ENCODE measurements around the gene LRPAP1.

DNA sequence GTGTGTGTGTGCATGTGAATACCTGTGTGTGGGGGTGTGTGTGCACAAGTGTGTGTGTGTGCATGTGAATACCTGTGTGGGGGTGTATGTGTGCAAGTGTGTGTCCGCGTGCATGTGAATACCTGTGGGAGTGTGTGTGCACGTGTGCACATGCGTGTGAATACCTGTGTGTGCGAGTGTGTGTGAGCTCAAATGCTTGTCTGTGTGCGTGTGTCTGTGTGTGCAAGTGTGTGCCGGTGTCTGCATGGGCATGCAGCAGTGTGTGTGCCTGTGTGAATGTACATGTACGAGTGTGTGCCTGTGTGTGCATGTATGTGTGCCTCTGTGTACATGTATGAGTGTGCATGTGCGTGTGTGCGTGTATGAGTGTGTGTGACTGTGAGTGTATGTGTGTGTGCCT, 64.1 kb downstream of the LRPAP1 start:
- TF ChIP-seq, protein P1, sequence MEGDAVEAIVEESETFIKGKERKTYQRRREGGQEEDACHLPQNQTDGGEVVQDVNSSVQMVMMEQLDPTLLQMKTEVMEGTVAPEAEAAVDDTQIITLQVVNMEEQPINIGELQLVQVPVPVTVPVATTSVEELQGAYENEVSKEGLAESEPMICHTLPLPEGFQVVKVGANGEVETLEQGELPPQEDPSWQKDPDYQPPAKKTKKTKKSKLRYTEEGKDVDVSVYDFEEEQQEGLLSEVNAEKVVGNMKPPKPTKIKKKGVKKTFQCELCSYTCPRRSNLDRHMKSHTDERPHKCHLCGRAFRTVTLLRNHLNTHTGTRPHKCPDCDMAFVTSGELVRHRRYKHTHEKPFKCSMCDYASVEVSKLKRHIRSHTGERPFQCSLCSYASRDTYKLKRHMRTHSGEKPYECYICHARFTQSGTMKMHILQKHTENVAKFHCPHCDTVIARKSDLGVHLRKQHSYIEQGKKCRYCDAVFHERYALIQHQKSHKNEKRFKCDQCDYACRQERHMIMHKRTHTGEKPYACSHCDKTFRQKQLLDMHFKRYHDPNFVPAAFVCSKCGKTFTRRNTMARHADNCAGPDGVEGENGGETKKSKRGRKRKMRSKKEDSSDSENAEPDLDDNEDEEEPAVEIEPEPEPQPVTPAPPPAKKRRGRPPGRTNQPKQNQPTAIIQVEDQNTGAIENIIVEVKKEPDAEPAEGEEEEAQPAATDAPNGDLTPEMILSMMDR (IDR thresholded peaks at IDR 0.05): no peak
- no peak for TF ChIP-seq POLR2A (IDR thresholded peaks at IDR 0.05)
